Epithelial cell of proximal tubule (primary cell): Measurements from ENCODE around the gene THAP7. TPM values are rescaled to one million over a fixed set of nuclear protein-coding genes. Genes with fewer than 3 reads are reported as not detected.

Experiments
- DNase-seq: peaks from one replicate; pipeline ENCODE4 v3.0.0-alpha.2; 2011; ENCODE audit warnings: low read depth
- H3K4me3 ChIP-seq: 2 replicates; pipeline ENCODE4 v1.5.1; 2011; ENCODE audit warnings: low read depth, mild to moderate bottlenecking, low read length
- CTCF ChIP-seq: conservative IDR thresholded peaks from 2 replicates; pipeline ENCODE4 v1.5.1; 2012; ENCODE audit warnings: low read depth, mild to moderate bottlenecking, low read length
- total RNA-seq: library from RNA; depleted of rRNA; stranded (reverse); fragments of >200 nt; gene quantifications from 2 replicates; pipeline ENCODE4 v1.2.3, GENCODE V29; 2015

THAP7 gene
- total RNA-seq, 1 donor from 2014 or later = 24.6 TPM

- no peak for DNase-seq
- TF ChIP-seq CTCF = no peak
- no peak overlapping the region for H3K4me3 ChIP-seq
These were observed 50.6 kb downstream of the THAP7 start for GRCh38 chr22:20951151-20951931.

- TF ChIP-seq CTCF = no peak
- DNase-seq = no peak
- H3K4me3 ChIP-seq = no peak overlapping the region
These were observed 52.2 kb downstream of the THAP7 start for GRCh38 chr22:20949698-20950183.

Other genes with a start within 250 kb of the THAP7 start
- gene SERPIND1, start 228.0 kb downstream of the THAP7 start, total RNA-seq = not detected in 2 replicates
- 24.1 and 30.5 TPM in 2 replicates for gene PI4KA, start 143.3 kb downstream of the THAP7 start, total RNA-seq
- gene SNAP29, start 143.1 kb downstream of the THAP7 start, total RNA-seq = 13.0 and 16.0 TPM in 2 replicates
- 42.6 and 53.6 TPM in 2 replicates for gene CRKL, start 84.7 kb downstream of the THAP7 start, total RNA-seq
- 0.65 and 1.8 TPM in 2 replicates for gene AIFM3, start 34.9 kb downstream of the THAP7 start, total RNA-seq
- gene LZTR1, start 19.8 kb downstream of the THAP7 start, total RNA-seq = 16.7 and 33.1 TPM in 2 replicates
- not detected in 2 replicates for gene P2RX6, start 13.0 kb upstream of the THAP7 start, total RNA-seq
- 0.29 and 1.8 TPM in 2 replicates for gene SLC7A4, start 30.4 kb upstream of the THAP7 start, total RNA-seq
- gene LRRC74B, start 43.8 kb upstream of the THAP7 start, total RNA-seq = not detected in 2 replicates